K562 (cell line): Measurements from ENCODE around the gene PPIL1. TPM values are rescaled to one million over a fixed set of nuclear protein-coding genes. Genes with fewer than 3 reads are reported as not detected.

ENCODE experiments used
- ATAC-seq: fragments of 200-7000 bp; cut with Tn5 transposase; 3 replicates; pipeline ENCODE4 v1.9.1; 2020; ENCODE audit warnings: moderate library complexity
- BruUV-seq: library from RNA; stranded (reverse); fragments of 400-500 nt; replicated peaks from 2 replicates; lab custom pipeline; 2021; lab: Mats Ljungman, UMichigan
- CTCF ChIA-PET: fragments of 300-600 bp; formaldehyde crosslinking; extraction: SDS; loops from one replicate; lab custom pipeline; 2021; ENCODE audit warnings: low intra/inter-chr PET ratio; lab: Yijun Ruan, JAX
- POLR2A ChIA-PET: fragments of 300-600, 350-650 bp; sonication (Branson Sonifier 250); formaldehyde crosslinking; extraction: SDS; loops from one replicate; lab custom pipeline; 2021; ENCODE audit warnings: antibody characterized with exemption, inconsistent platforms; lab: Yijun Ruan, JAX
- DNase-seq, 4 experiments: peaks; one replicate each; pipeline versions ENCODE4 v3.0.0 to v3.0.0-alpha.2; 2011 to 2018; ENCODE audit warnings: low spot score in 3 of 4, mixed read lengths in 3 of 4; ENCODE audit errors: extremely low read depth in 1 of 4
- FAIRE-seq: peaks from 2 replicates; lab custom pipeline; 2011; peaks lifted over from hg19 to GRCh38; lab: Jason Lieb, UNC
- H2AFZ ChIP-seq: 2 replicates; pipeline ENCODE4 v1.6.0; 2011; ENCODE audit warnings: low read depth, low read length, control low read depth, inconsistent platforms
- H3K27ac ChIP-seq: fragments of 200-600 bp; 3 replicates; pipeline ENCODE4 v1.8.0; 2011; ENCODE audit warnings: low read depth, mild to moderate bottlenecking, control low read depth, inconsistent platforms, low read length, moderate library complexity, mixed read lengths; ENCODE audit errors: extremely low read depth
- H3K27me3 ChIP-seq, 2 experiments: fragments of 300-600 bp in 1 of 2; 2 replicates in 1 of 2; 3 replicates in 1 of 2; pipeline versions ENCODE4 v1.6.0 to v1.8.0; 2011; ENCODE audit warnings: inconsistent platforms in 2 of 2, low read length in 2 of 2, mild to moderate bottlenecking in 1 of 2, mixed read lengths in 1 of 2, moderate library complexity in 1 of 2; ENCODE audit not compliant: control insufficient read depth in 2 of 2, insufficient read depth in 2 of 2
- H3K36me3 ChIP-seq: fragments of 300-600 bp; 3 replicates; pipeline ENCODE4 v1.8.0; 2011; ENCODE audit warnings: mild to moderate bottlenecking, low read length, inconsistent platforms; ENCODE audit not compliant: control insufficient read depth, insufficient read depth
- H3K4me1 ChIP-seq, 2 experiments: fragments of 200-600 bp in 1 of 2; replicated peaks in 1 of 2; 2 replicates in 1 of 2; 3 replicates in 1 of 2; pipeline versions ENCODE4 v1.5.1 to v1.8.0; 2011; ENCODE audit warnings: inconsistent platforms in 2 of 2, low read length in 2 of 2, mild to moderate bottlenecking in 1 of 2, mixed read lengths in 1 of 2, moderate library complexity in 1 of 2; ENCODE audit not compliant: control insufficient read depth in 2 of 2, insufficient read depth in 2 of 2
- H3K4me2 ChIP-seq: 2 replicates; pipeline ENCODE4 v1.6.1; 2011; ENCODE audit warnings: low read length, control low read depth, inconsistent platforms, mixed read lengths; ENCODE audit not compliant: insufficient read depth
- H3K4me3 ChIP-seq: fragments of 200-600 bp; sonication (generic), shearing (Covaris generic); 2 replicates; pipeline ENCODE4 v1.5.1; 2016; ENCODE audit warnings: control low read depth, inconsistent platforms
- H3K79me2 ChIP-seq: fragments of 200-600 bp; 3 replicates; pipeline ENCODE4 v1.8.0; 2011; ENCODE audit warnings: low read length, inconsistent platforms; ENCODE audit not compliant: control insufficient read depth, insufficient read depth
- H3K9ac ChIP-seq, 2 experiments: 2 replicates each; pipeline versions ENCODE4 v1.6.0 to v1.6.1; 2011; ENCODE audit warnings: low read depth in 2 of 2, low read length in 2 of 2, control low read depth in 1 of 2, inconsistent platforms in 1 of 2, mild to moderate bottlenecking in 1 of 2, mixed read lengths in 1 of 2; ENCODE audit not compliant: insufficient read depth in 1 of 2
- H3K9me1 ChIP-seq: one replicate; pipeline ENCODE4 v1.6.0; 2011; ENCODE audit warnings: inconsistent platforms, mild to moderate bottlenecking, low read length, moderate library complexity; ENCODE audit not compliant: control insufficient read depth, insufficient read depth
- H3K9me3 ChIP-seq: replicated peaks from 2 replicates; pipeline ENCODE4 v1.5.1; 2011; ENCODE audit warnings: low read depth, low read length, inconsistent platforms; ENCODE audit not compliant: control insufficient read depth, insufficient read depth
- H4K20me1 ChIP-seq: replicated peaks from 2 replicates; pipeline ENCODE4 v1.6.1; 2011; ENCODE audit warnings: low read length, inconsistent platforms, mixed read lengths; ENCODE audit not compliant: control insufficient read depth, insufficient read depth
- BCL6 ChIP-seq: fragments of 250-450 bp; sonication (Bioruptor Pico); IDR thresholded peaks from 2 replicates; pipeline ENCODE4 v1.4.0; 2020
- CEBPG ChIP-seq, 3 experiments: fragments of 200-800 bp in 1 of 3; sonication (Bioruptor generic) in 1 of 3; sonication (generic) in 1 of 3; formaldehyde crosslinking in 1 of 3; IDR thresholded peaks in 2 of 3; conservative IDR thresholded peaks in 1 of 3; 2 replicates each; pipeline versions ENCODE4 v1.6.1 to v1.8.0; 2016 to 2022; ENCODE audit warnings: missing compliant biosample characterization in 2 of 3, missing genetic modification characterization in 2 of 3, mild to moderate bottlenecking in 1 of 3, missing genetic modification reagents in 1 of 3
- KLF6 ChIP-seq: fragments of 250-450 bp; sonication (Bioruptor Pico); IDR thresholded peaks from 2 replicates; pipeline ENCODE4 v1.4.0; 2020; ENCODE audit warnings: mild to moderate bottlenecking, moderate library complexity, borderline replicate concordance
- PKNOX1 ChIP-seq: fragments of 450-650 bp; IDR thresholded peaks from 2 replicates; pipeline ENCODE4 v1.6.1; 2016
- POU5F1 ChIP-seq: fragments of 150-350 bp; IDR thresholded peaks from 2 replicates; pipeline ENCODE4 v1.6.1; 2014; ENCODE audit warnings: borderline replicate concordance, low read length, low read depth, mild to moderate bottlenecking; ENCODE audit not compliant: partially characterized antibody
- TBP ChIP-seq: optimal IDR thresholded peaks from 2 replicates; pipeline ENCODE3; 2011; ENCODE audit warnings: low read depth, low read length, improper control_type of control experiment
- WGBS: fragments of 100-300 bp; shearing (Covaris generic); methylation state at CpG from one replicate; pipeline ENCODE4 v1.1.6; 2016; ENCODE audit warnings: low coverage, mixed read lengths; ENCODE audit not compliant: insufficient coverage; ENCODE audit errors: missing lambda C conversion rate; 5-methylcytosine and 5-hydroxymethylcytosine counted together
- in situ Hi-C: fragments of 300-500 bp; cut with MboI; formaldehyde crosslinking; loops from 4 replicates; pipeline ENCODE4 v1.15.0; 2018; ENCODE audit warnings: inconsistent platforms, mixed read lengths
- intact Hi-C: fragments of 100-400 bp; cut with micrococcal nuclease; formaldehyde crosslinking; loops from 2 replicates; pipeline ENCODE4 v1.14.2; 2022
- polyA plus RNA-seq, 8 experiments: library from polyadenylated mRNA; depleted of rRNA in 4 of 8; stranded (reverse) in 5 of 8; unstranded in 3 of 8; fragments of >200 nt; fragmentation: Nextera tagmentation in 2 of 8; fragmentation: Illumina TruSeq in 1 of 8; extraction: Ambion mirVana in 2 of 8; extraction: Trizol in 1 of 8; gene quantifications; 2 replicates each; pipeline versions ENCODE4 v1.2.1 to v1.2.3, GENCODE V29; 2011 to 2014; ENCODE audit warnings: inconsistent platforms in 1 of 8, missing spikeins in 1 of 8
- total RNA-seq, 7 experiments: library from RNA; depleted of rRNA in 6 of 7; stranded (reverse); fragments of >200 nt in 6 of 7; fragmentation: Illumina TruSeq in 2 of 7; extraction: Trizol in 2 of 7; gene quantifications; 2 replicates each; pipeline versions ENCODE4 v1.2.1 to v1.2.3, GENCODE V29; 2011 to 2021; ENCODE audit warnings: low replicate concordance in 1 of 7

Gene PPIL1
- total and polyA plus RNA-seq, 9 of the 15 experiments (the other 6 are each of a cell fraction or from before 2014, with no cell fraction given): 65.8 to 205 (median 130) TPM

- no peak for TF ChIP-seq KLF6 (CRISPR knock-in tag)
- no peak for TF ChIP-seq PKNOX1
- TF ChIP-seq BCL6: no peak
- no peak for TF ChIP-seq CEBPG (CRISPR knock-in tag; IDR thresholded peaks at IDR 0.05)
- no peak for TF ChIP-seq CEBPG (tag; conservative IDR thresholded peaks at IDR 0.05 in 1 of 2, IDR thresholded peaks at IDR 0.05 in 1 of 2)
Measured at GRCh38 chr6:36844232-36845170, 30.1 kb downstream of the PPIL1 start (continued).

- Histone ChIP-seq H3K9me3 (no peaks in the 10 kb centered on the region), H3K36me3 (no peaks in the 10 kb centered on the region), H3K4me2 (no peak overlapping the region), H4K20me1 (no peaks in the 10 kb centered on the region), H2AFZ (no peak overlapping the region), H3K9ac (peak overlapping the region in 1 of 2 experiments; percentile 53; a peak in 1 of 4 replicates), H3K4me1 (peaks cover 31 to 46% of the 10 kb centered on the region in 2 experiments), H3K9me1 (no peaks in the 10 kb centered on the region), H3K4me3 (no peak overlapping the region), H3K79me2 (no peaks in the 10 kb centered on the region), H3K27ac (no peak overlapping the region), H3K27me3 (peaks cover 6 to 9% of the 10 kb centered on the region in 2 experiments; a peak in 3 of 5 replicates)
- 77% methylated on average over 4 of the region's 4 CpGs for WGBS
- POLR2A ChIA-PET: interaction anchor here (1.7 kb wide), 1 partner anchor 10 kb away, joined by 7 read pairs; no protein-coding TSS in a partner anchor
- TF ChIP-seq TBP: no peak
- TF ChIP-seq POU5F1: no peak
- ATAC-seq (no peak), FAIRE-seq (no peak), DNase-seq (no peak)
- in situ Hi-C loops (no loop called here), intact Hi-C loops (no loop called here)
- CTCF ChIA-PET: no interaction called here
- BruUV-seq: no TSS peak
Measured at GRCh38 chr6:36843170-36843569, 31.4 kb downstream of the PPIL1 start.
